ENCODE data around the gene ASTL.

ASTL gene

GRCh38 chr2:96131152-96131812 lies 7.0 kb downstream of the ASTL start:
- H3K9ac ChIP-seq (ENCODE audit: low read length) = no peak overlapping the region
- no peaks in the 10 kb centered on the region for H3K36me3 ChIP-seq (ENCODE audit: insufficient read depth, low read length)
- no peaks in the 10 kb centered on the region for H3K9me3 ChIP-seq (ENCODE audit: low read length)
- no peak overlapping the region for H3K27ac ChIP-seq (ENCODE audit: low read depth, low read length)
- no peaks in the 10 kb centered on the region for H3K27me3 ChIP-seq (ENCODE audit: control insufficient read depth in 1 of 2, insufficient read depth in 2 of 2, low read length in 2 of 2)
- H3K4me1 ChIP-seq (ENCODE audit: insufficient read depth, low read length) = no peaks in the 10 kb centered on the region
- H3K4me3 ChIP-seq (ENCODE audit: low read depth in 1 of 2, low read length in 2 of 2) = no peak overlapping the region

GRCh38 chr2:96130483-96130882 lies 7.8 kb downstream of the ASTL start:
- no peaks in the 10 kb centered on the region for H3K36me3 ChIP-seq (ENCODE audit: insufficient read depth, low read length)
- no peak overlapping the region for H3K4me3 ChIP-seq (ENCODE audit: low read depth in 1 of 2, low read length in 2 of 2)
- no peaks in the 10 kb centered on the region for H3K27me3 ChIP-seq (ENCODE audit: control insufficient read depth in 1 of 2, insufficient read depth in 2 of 2, low read length in 2 of 2)
- H3K4me1 ChIP-seq (ENCODE audit: insufficient read depth, low read length) = no peaks in the 10 kb centered on the region
- no peak overlapping the region for H3K9ac ChIP-seq (ENCODE audit: low read length)
- no peaks in the 10 kb centered on the region for H3K9me3 ChIP-seq (ENCODE audit: low read length)
- H3K27ac ChIP-seq (ENCODE audit: low read depth, low read length) = no peak overlapping the region

- no peaks in the 10 kb centered on the region for H3K9me3 ChIP-seq (ENCODE audit: low read length)
- no peak overlapping the region for H3K4me3 ChIP-seq (ENCODE audit: low read depth in 1 of 2, low read length in 2 of 2)
- H3K27ac ChIP-seq (ENCODE audit: low read depth, low read length) = no peak overlapping the region
- no peaks in the 10 kb centered on the region for H3K36me3 ChIP-seq (ENCODE audit: insufficient read depth, low read length)
- no peaks in the 10 kb centered on the region for H3K27me3 ChIP-seq (ENCODE audit: control insufficient read depth in 1 of 2, insufficient read depth in 2 of 2, low read length in 2 of 2)
- no peak overlapping the region for H3K9ac ChIP-seq (ENCODE audit: low read length)
- no peaks in the 10 kb centered on the region for H3K4me1 ChIP-seq (ENCODE audit: insufficient read depth, low read length)
Measured at GRCh38 chr2:96129528-96130120, 8.7 kb downstream of the ASTL start.

GRCh38 chr2:96128456-96128855 lies 9.8 kb downstream of the ASTL start:
- Histone ChIP-seq H3K4me1 (ENCODE audit: insufficient read depth, low read length) (no peaks in the 10 kb centered on the region), H3K9ac (ENCODE audit: low read length) (no peak overlapping the region), H3K4me3 (ENCODE audit: low read depth in 1 of 2, low read length in 2 of 2) (no peak overlapping the region), H3K27ac (ENCODE audit: low read depth, low read length) (no peak overlapping the region), H3K9me3 (ENCODE audit: low read length) (no peaks in the 10 kb centered on the region), H3K36me3 (ENCODE audit: insufficient read depth, low read length) (no peaks in the 10 kb centered on the region), H3K27me3 (ENCODE audit: control insufficient read depth in 1 of 2, insufficient read depth in 2 of 2, low read length in 2 of 2) (no peaks in the 10 kb centered on the region)

GRCh38 chr2:96124406-96125265 lies 13.7 kb downstream of the ASTL start:
- Histone ChIP-seq H3K9me3 (ENCODE audit: low read length) (no peaks in the 10 kb centered on the region), H3K4me3 (ENCODE audit: low read depth in 1 of 2, low read length in 2 of 2) (no peak overlapping the region), H3K27me3 (ENCODE audit: control insufficient read depth in 1 of 2, insufficient read depth in 2 of 2, low read length in 2 of 2) (no peaks in the 10 kb centered on the region), H3K4me1 (ENCODE audit: insufficient read depth, low read length) (no peaks in the 10 kb centered on the region), H3K36me3 (ENCODE audit: insufficient read depth, low read length) (no peaks in the 10 kb centered on the region), H3K9ac (ENCODE audit: low read length) (no peak overlapping the region), H3K27ac (ENCODE audit: low read depth, low read length) (no peak overlapping the region)

GRCh38 chr2:96123936-96124335 lies 14.4 kb downstream of the ASTL start:
- no peaks in the 10 kb centered on the region for H3K4me1 ChIP-seq (ENCODE audit: insufficient read depth, low read length)
- no peak overlapping the region for H3K9ac ChIP-seq (ENCODE audit: low read length)
- no peak overlapping the region for H3K27ac ChIP-seq (ENCODE audit: low read depth, low read length)
- H3K4me3 ChIP-seq (ENCODE audit: low read depth in 1 of 2, low read length in 2 of 2) = no peak overlapping the region
- H3K9me3 ChIP-seq (ENCODE audit: low read length) = no peaks in the 10 kb centered on the region
- H3K36me3 ChIP-seq (ENCODE audit: insufficient read depth, low read length) = no peaks in the 10 kb centered on the region
- H3K27me3 ChIP-seq (ENCODE audit: control insufficient read depth in 1 of 2, insufficient read depth in 2 of 2, low read length in 2 of 2) = no peaks in the 10 kb centered on the region

- Histone ChIP-seq H3K27ac (ENCODE audit: low read depth, low read length) (no peak overlapping the region), H3K27me3 (ENCODE audit: control insufficient read depth in 1 of 2, insufficient read depth in 2 of 2, low read length in 2 of 2) (peaks cover 0 to under 1% of the 10 kb centered on the region in 2 donors), H3K9me3 (ENCODE audit: low read length) (no peaks in the 10 kb centered on the region), H3K36me3 (ENCODE audit: insufficient read depth, low read length) (no peaks in the 10 kb centered on the region), H3K9ac (ENCODE audit: low read length) (no peak overlapping the region), H3K4me3 (ENCODE audit: low read depth in 1 of 2, low read length in 2 of 2) (no peak overlapping the region), H3K4me1 (ENCODE audit: insufficient read depth, low read length) (no peaks in the 10 kb centered on the region)
Measured at GRCh38 chr2:96123290-96123689, 15.0 kb downstream of the ASTL start.

- Histone ChIP-seq H3K27me3 (ENCODE audit: control insufficient read depth in 1 of 2, insufficient read depth in 2 of 2, low read length in 2 of 2) (peaks cover 6 to 9% of the 10 kb centered on the region in 2 donors), H3K4me1 (ENCODE audit: insufficient read depth, low read length) (peaks cover under 1% of the 10 kb centered on the region), H3K9ac (ENCODE audit: low read length) (no peak overlapping the region)
Measured at GRCh38 chr2:96122391-96122790, 15.9 kb downstream of the ASTL start.

GRCh38 chr2:96121414-96121813 lies 16.9 kb downstream of the ASTL start:
- Histone ChIP-seq H3K4me3 (ENCODE audit: low read depth in 1 of 2, low read length in 2 of 2) (no peak overlapping the region), H3K36me3 (ENCODE audit: insufficient read depth, low read length) (no peaks in the 10 kb centered on the region), H3K9ac (ENCODE audit: low read length) (no peak overlapping the region), H3K27me3 (ENCODE audit: control insufficient read depth in 1 of 2, insufficient read depth in 2 of 2, low read length in 2 of 2) (peaks cover 9 to 16% of the 10 kb centered on the region in 2 donors), H3K27ac (ENCODE audit: low read depth, low read length) (no peak overlapping the region), H3K4me1 (ENCODE audit: insufficient read depth, low read length) (peaks cover 4% of the 10 kb centered on the region), H3K9me3 (ENCODE audit: low read length) (no peaks in the 10 kb centered on the region)

More at GRCh38 chr2:96122391-96122790, 15.9 kb downstream of the ASTL start:
- H3K9me3 ChIP-seq (ENCODE audit: low read length) = no peaks in the 10 kb centered on the region
- no peak overlapping the region for H3K4me3 ChIP-seq (ENCODE audit: low read depth in 1 of 2, low read length in 2 of 2)
- H3K27ac ChIP-seq (ENCODE audit: low read depth, low read length) = no peak overlapping the region
- H3K36me3 ChIP-seq (ENCODE audit: insufficient read depth, low read length) = no peaks in the 10 kb centered on the region

- Histone ChIP-seq H3K4me3 (ENCODE audit: low read depth in 1 of 2, low read length in 2 of 2) (no peak overlapping the region), H3K9me3 (ENCODE audit: low read length) (no peaks in the 10 kb centered on the region), H3K36me3 (ENCODE audit: insufficient read depth, low read length) (no peaks in the 10 kb centered on the region), H3K9ac (ENCODE audit: low read length) (no peak overlapping the region), H3K27ac (ENCODE audit: low read depth, low read length) (no peak overlapping the region), H3K27me3 (ENCODE audit: control insufficient read depth in 1 of 2, insufficient read depth in 2 of 2, low read length in 2 of 2) (peaks cover 9 to 21% of the 10 kb centered on the region in 2 donors), H3K4me1 (ENCODE audit: insufficient read depth, low read length) (peaks cover 4% of the 10 kb centered on the region)
Measured at GRCh38 chr2:96120991-96121390, 17.3 kb downstream of the ASTL start.

GRCh38 chr2:96120091-96120720 lies 18.1 kb downstream of the ASTL start:
- no peak overlapping the region for H3K9ac ChIP-seq (ENCODE audit: low read length)
- H3K27me3 ChIP-seq (ENCODE audit: control insufficient read depth in 1 of 2, insufficient read depth in 2 of 2, low read length in 2 of 2) = peaks cover 9 to 29% of the 10 kb centered on the region in 2 donors
- H3K27ac ChIP-seq (ENCODE audit: low read depth, low read length) = no peak overlapping the region
- no peaks in the 10 kb centered on the region for H3K36me3 ChIP-seq (ENCODE audit: insufficient read depth, low read length)
- H3K4me3 ChIP-seq (ENCODE audit: low read depth in 1 of 2, low read length in 2 of 2) = no peak overlapping the region
- H3K9me3 ChIP-seq (ENCODE audit: low read length) = no peaks in the 10 kb centered on the region
- H3K4me1 ChIP-seq (ENCODE audit: insufficient read depth, low read length) = peaks cover 4% of the 10 kb centered on the region

All from muscle layer of colon (tissue), 2 donors.